Measurements from ENCODE around the gene UBP1.

Gene UBP1

DNA sequence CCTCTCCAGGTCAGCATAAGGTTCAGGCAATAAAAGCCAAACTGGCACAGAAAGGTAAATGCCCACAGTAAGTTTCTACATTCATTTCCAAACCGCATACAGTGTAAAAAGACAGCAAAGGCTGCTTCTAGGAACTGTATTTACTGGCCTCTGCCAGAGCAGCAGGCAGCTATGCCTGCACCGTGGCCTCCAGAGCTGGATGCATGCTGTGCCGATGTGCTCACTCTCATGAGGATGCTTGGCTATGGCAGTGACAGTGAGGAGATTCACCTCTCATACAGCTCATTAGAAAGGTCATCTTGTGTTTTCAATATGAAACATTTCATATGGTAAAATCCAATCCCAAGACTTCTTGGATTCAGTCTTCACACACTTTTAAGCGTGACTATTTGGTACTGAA is 50.3 kb downstream of the UBP1 start:
- no peaks in the 10 kb centered on the region for H3K9me3 Mint-ChIP-seq
- peaks cover 22% of the 10 kb centered on the region for H3K4me1 Mint-ChIP-seq (ENCODE audit: low read depth)
- H3K27ac Mint-ChIP-seq: peak overlapping the region; percentile 10
- H3K4me3 Mint-ChIP-seq: no peak overlapping the region
- peaks cover 37% of the 10 kb centered on the region for H3K36me3 Mint-ChIP-seq (ENCODE audit: low read depth)
- H3K27me3 Mint-ChIP-seq (ENCODE audit: low read depth): no peaks in the 10 kb centered on the region

DNA sequence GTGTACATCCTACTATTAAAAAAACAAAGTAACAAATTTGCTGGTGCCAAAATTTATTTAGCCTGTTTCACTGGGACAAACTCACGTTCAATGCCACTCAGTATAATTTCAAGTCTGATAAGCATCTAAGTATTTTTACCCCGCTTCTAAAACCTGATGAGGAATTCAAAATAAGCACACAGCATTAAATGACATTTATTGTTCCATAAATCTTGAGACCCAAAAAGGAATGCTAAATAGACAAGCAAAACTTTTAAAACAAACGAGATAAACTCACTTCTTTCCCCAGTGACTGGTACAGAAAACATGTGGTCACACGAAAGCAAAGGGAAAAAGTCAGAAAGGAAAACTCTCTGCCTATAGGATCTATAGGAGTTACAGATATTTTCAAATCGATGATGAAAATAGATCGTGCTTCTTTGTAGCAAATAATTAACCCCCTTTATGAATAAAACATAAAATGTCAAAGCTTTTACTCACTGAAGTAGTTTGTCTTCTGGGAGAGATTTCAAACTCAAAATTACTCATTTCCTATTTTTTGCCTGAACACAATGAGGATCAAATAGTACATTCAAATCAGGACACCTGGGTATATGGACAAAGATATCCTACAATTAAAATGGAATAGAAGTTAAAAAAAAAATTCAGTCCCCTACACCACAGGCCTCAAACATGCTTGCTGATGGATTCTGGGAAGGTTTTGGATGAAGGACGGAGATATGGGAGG is 51.7 kb downstream of the UBP1 start:
- H3K9me3 Mint-ChIP-seq: no peaks in the 10 kb centered on the region

GRCh38 chr3:33386631-33387030 is 53.6 kb downstream of the UBP1 start:
- Mint-ChIP-seq H3K27ac (peak overlapping the region; percentile 47), H3K27me3 (ENCODE audit: low read depth) (no peaks in the 10 kb centered on the region), H3K36me3 (ENCODE audit: low read depth) (peaks cover 26% of the 10 kb centered on the region), H3K9me3 (no peaks in the 10 kb centered on the region), H3K4me3 (no peak overlapping the region), H3K4me1 (ENCODE audit: low read depth) (peaks cover 15% of the 10 kb centered on the region)

More for the DNA sequence above, 51.7 kb downstream of the UBP1 start:
- Mint-ChIP-seq H3K4me3 (no peak overlapping the region), H3K4me1 (ENCODE audit: low read depth) (peaks cover 22% of the 10 kb centered on the region), H3K36me3 (ENCODE audit: low read depth) (peaks cover 37% of the 10 kb centered on the region), H3K27me3 (ENCODE audit: low read depth) (no peaks in the 10 kb centered on the region), H3K27ac (no peak overlapping the region)

GRCh38 chr3:33385423-33385822 is 54.8 kb downstream of the UBP1 start:
- Mint-ChIP-seq H3K36me3 (ENCODE audit: low read depth) (peaks cover 18% of the 10 kb centered on the region), H3K27ac (peak overlapping the region; percentile 64), H3K9me3 (no peaks in the 10 kb centered on the region)

DNA sequence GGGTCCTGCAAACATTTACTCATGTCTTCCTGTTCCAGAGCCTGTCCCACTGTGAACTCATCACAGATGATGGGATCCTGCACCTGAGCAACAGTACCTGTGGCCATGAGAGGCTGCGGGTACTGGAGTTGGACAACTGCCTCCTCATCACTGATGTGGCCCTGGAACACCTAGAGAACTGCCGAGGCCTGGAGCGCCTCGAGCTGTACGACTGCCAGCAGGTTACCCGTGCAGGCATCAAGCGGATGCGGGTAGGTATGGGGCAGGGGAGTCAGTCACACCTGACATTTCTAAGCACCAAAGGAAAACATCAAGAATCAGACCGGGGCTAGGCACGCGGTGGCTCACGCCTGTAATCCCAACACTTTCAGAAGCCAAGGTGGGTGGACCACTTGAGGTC is 56.3 kb downstream of the UBP1 start:
- H3K4me3 Mint-ChIP-seq: no peak overlapping the region
- no peaks in the 10 kb centered on the region for H3K27me3 Mint-ChIP-seq (ENCODE audit: low read depth)
- H3K36me3 Mint-ChIP-seq (ENCODE audit: low read depth): peaks cover 9% of the 10 kb centered on the region
- no peak overlapping the region for H3K27ac Mint-ChIP-seq
- peaks cover 11% of the 10 kb centered on the region for H3K4me1 Mint-ChIP-seq (ENCODE audit: low read depth)
- no peaks in the 10 kb centered on the region for H3K9me3 Mint-ChIP-seq

More at GRCh38 chr3:33385423-33385822, 54.8 kb downstream of the UBP1 start:
- Mint-ChIP-seq H3K4me1 (ENCODE audit: low read depth) (peaks cover 11% of the 10 kb centered on the region), H3K27me3 (ENCODE audit: low read depth) (no peaks in the 10 kb centered on the region), H3K4me3 (no peak overlapping the region)

DNA sequence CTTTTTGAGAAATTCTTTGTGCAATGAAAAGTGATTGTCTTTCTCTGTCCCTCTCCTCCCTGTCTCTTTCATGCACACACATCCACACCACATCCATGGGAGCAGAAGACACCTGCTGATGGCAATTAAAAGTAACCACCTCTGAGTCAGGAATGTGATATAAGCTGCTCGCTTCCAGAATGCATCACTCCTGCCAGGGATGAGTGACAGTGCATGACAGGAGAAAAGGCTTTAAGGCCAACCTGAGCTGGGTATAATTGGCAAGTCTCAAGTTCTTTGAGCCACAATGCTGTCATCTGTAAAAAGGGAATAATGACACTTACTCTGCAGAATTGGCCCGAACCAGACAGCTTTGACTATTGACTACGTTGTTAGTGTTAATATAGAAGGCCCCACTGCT is 59.6 kb downstream of the UBP1 start:
- Mint-ChIP-seq H3K9me3 (no peaks in the 10 kb centered on the region), H3K4me1 (ENCODE audit: low read depth) (peaks cover 6% of the 10 kb centered on the region), H3K4me3 (no peak overlapping the region), H3K27ac (no peak overlapping the region), H3K36me3 (ENCODE audit: low read depth) (peaks cover 2% of the 10 kb centered on the region), H3K27me3 (ENCODE audit: low read depth) (no peaks in the 10 kb centered on the region)

DNA sequence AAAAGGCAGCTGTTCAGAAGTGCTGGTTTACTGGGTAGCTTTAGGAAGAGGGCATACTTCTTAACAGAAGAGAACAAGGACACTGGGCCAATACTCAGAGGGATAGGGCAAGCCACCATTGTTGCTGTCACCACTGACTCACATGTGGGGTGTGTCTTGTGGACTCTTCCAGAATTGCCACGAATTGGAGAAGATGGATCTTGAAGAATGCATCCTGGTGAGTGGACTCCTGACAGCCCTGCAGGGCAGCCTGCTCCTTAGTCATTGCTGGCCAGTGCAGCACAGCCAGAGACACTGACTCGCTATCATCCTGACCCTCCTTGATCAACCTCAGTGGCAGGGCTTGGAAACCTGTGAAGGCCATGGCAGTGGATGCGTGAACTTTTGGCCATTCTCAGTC is 62.3 kb downstream of the UBP1 start:
- H3K4me1 Mint-ChIP-seq (ENCODE audit: low read depth): no peaks in the 10 kb centered on the region
- no peaks in the 10 kb centered on the region for H3K36me3 Mint-ChIP-seq (ENCODE audit: low read depth)
- H3K9me3 Mint-ChIP-seq: no peaks in the 10 kb centered on the region
- no peak overlapping the region for H3K4me3 Mint-ChIP-seq
- H3K27ac Mint-ChIP-seq: no peak overlapping the region
- no peaks in the 10 kb centered on the region for H3K27me3 Mint-ChIP-seq (ENCODE audit: low read depth)

- Mint-ChIP-seq H3K4me1 (ENCODE audit: low read depth) (no peaks in the 10 kb centered on the region), H3K9me3 (no peaks in the 10 kb centered on the region), H3K4me3 (no peak overlapping the region), H3K36me3 (ENCODE audit: low read depth) (no peaks in the 10 kb centered on the region), H3K27ac (no peak overlapping the region), H3K27me3 (ENCODE audit: low read depth) (no peaks in the 10 kb centered on the region)
These were observed 62.7 kb downstream of the UBP1 start for GRCh38 chr3:33377489-33377888.

DNA sequence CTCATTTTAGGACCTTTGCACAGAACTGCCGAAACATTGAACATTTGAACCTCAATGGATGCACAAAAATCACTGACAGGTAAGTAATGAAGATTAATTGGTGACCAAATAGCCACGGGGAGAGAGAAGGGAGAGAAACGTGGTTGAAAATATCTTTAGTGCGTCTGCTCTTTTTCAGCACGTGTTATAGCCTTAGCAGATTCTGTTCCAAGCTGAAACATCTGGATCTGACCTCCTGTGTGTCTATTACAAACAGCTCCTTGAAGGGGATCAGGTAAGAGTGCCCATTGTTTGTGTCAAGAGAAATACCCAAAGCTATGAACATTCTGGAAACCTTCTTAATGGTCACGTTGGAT is 67.1 kb downstream of the UBP1 start:
- no peaks in the 10 kb centered on the region for H3K4me1 Mint-ChIP-seq (ENCODE audit: low read depth)
- no peaks in the 10 kb centered on the region for H3K36me3 Mint-ChIP-seq (ENCODE audit: low read depth)
- H3K4me3 Mint-ChIP-seq: no peak overlapping the region
- H3K9me3 Mint-ChIP-seq: no peaks in the 10 kb centered on the region
- peaks cover 11% of the 10 kb centered on the region for H3K27me3 Mint-ChIP-seq (ENCODE audit: low read depth)
- H3K27ac Mint-ChIP-seq: no peak overlapping the region

- no peaks in the 10 kb centered on the region for H3K9me3 Mint-ChIP-seq
- H3K27me3 Mint-ChIP-seq (ENCODE audit: low read depth): peaks cover 17% of the 10 kb centered on the region
These were observed 67.8 kb downstream of the UBP1 start for GRCh38 chr3:33372218-33373081.

DNA sequence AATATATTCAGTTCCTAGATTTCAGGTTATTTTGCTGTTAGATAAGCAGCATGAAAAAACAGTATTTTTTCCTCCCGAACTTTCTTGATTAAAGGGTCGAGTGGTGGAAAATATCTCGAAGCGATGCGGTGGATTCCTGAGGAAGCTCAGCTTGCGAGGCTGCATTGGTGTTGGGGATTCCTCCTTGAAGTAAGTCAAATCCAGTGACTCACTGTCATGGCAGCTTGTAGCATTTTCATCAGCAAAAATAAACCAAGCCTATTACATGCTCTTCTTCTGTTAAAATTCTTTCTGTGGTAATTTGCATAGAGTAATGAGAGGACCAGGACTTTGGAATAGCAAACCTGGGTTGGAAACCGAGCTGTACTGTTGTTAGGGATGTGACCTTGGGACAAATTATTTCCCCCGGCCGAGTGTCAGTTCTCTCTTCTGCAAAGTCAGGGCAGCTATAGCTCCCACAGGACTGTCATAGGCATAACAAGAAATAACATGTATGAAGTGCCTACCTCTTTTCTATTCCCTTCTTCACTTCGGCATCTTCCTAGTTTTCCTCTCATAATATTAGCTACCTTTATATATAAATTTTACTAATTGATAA is 75.6 kb downstream of the UBP1 start:
- Mint-ChIP-seq H3K4me1 (ENCODE audit: low read depth) (no peaks in the 10 kb centered on the region), H3K36me3 (ENCODE audit: low read depth) (no peaks in the 10 kb centered on the region), H3K27me3 (ENCODE audit: low read depth) (peaks cover 17% of the 10 kb centered on the region), H3K27ac (no peak overlapping the region), H3K9me3 (no peaks in the 10 kb centered on the region), H3K4me3 (no peak overlapping the region)

More at GRCh38 chr3:33372218-33373081, 67.8 kb downstream of the UBP1 start:
- H3K36me3 Mint-ChIP-seq (ENCODE audit: low read depth): no peaks in the 10 kb centered on the region
- no peak overlapping the region for H3K27ac Mint-ChIP-seq
- H3K4me1 Mint-ChIP-seq (ENCODE audit: low read depth): no peaks in the 10 kb centered on the region
- H3K4me3 Mint-ChIP-seq: no peak overlapping the region

DNA sequence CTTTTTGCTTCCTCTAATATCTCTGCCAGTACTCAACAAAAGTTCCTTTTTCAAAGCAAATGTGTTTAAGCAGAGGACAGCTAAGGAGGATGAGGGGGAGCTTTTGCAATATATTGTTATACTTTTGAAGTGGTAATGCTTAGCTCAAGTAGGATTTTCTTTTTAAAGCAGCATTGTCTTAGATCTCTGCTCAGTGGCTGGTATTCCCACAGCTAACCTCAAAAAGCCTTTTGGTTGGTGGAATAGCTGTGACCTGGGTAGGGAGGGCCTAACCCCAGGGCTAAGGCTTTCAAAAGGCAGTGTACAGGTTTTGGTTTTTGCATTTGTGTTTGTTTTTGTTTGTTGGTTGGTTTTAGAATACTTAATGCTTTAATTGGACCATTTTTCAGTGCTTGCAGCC is 76.1 kb downstream of the UBP1 start:
- Mint-ChIP-seq H3K4me1 (ENCODE audit: low read depth) (no peaks in the 10 kb centered on the region), H3K27ac (no peak overlapping the region), H3K36me3 (ENCODE audit: low read depth) (no peaks in the 10 kb centered on the region), H3K27me3 (ENCODE audit: low read depth) (peaks cover 16% of the 10 kb centered on the region), H3K4me3 (no peak overlapping the region), H3K9me3 (no peaks in the 10 kb centered on the region)

- peaks cover 11% of the 10 kb centered on the region for H3K27me3 Mint-ChIP-seq (ENCODE audit: low read depth)
- H3K27ac Mint-ChIP-seq: no peak overlapping the region
- H3K9me3 Mint-ChIP-seq: no peaks in the 10 kb centered on the region
- H3K36me3 Mint-ChIP-seq (ENCODE audit: low read depth): no peaks in the 10 kb centered on the region
- H3K4me3 Mint-ChIP-seq: no peak overlapping the region
- no peaks in the 10 kb centered on the region for H3K4me1 Mint-ChIP-seq (ENCODE audit: low read depth)
These were observed 76.9 kb downstream of the UBP1 start for GRCh38 chr3:33363113-33363800.

DNA sequence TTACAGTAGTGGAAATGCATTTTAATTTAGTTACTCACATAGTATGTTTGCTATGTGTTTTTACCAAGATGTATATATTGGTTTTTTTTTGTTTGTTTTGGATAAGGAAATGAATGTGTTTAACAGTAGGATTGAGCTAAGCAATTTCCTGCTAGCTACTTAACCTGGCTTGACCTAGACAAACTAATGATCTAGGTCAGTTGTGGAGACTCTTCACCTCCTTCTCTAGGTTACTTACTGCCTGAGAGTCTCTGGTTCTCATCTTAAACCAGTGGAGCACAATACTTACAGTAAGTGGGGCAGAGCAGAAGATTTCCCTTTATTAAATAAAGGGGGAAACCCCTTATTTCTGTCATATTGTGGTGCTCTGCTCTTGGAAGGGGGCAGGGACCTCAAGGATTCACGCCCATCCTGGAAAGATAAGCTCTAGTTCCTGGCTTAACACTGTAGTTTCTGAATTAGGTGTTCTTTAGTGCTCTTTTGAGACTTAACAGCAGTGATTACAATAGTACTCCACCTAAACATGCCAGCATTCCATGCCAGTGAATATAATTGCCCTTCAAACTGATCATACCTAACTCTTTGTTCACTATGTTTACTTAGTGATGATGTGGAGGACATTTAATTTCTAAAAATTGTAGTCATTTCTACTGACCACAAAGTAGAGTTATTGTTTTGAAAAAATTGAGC is 79.9 kb downstream of the UBP1 start:
- no peak overlapping the region for H3K27ac Mint-ChIP-seq
- peaks cover 4% of the 10 kb centered on the region for H3K27me3 Mint-ChIP-seq (ENCODE audit: low read depth)
- no peaks in the 10 kb centered on the region for H3K36me3 Mint-ChIP-seq (ENCODE audit: low read depth)
- H3K4me3 Mint-ChIP-seq: no peak overlapping the region
- no peaks in the 10 kb centered on the region for H3K4me1 Mint-ChIP-seq (ENCODE audit: low read depth)
- no peaks in the 10 kb centered on the region for H3K9me3 Mint-ChIP-seq
